Stimulated activated memory B cell treated with anti-CD40 and anti-IgM and Interleukin-4, amounts not matched to agents 10 μg/mL and 1 μg/mL and 100 μg/mL, for 72 hours (primary cell): ENCODE measurements around the gene NTNG1.

Experiments used
- ATAC-seq: fragments of 150-1000 bp; cut with Tn5 transposase; 2 replicates; pipeline ENCODE4 v1.10.0; 2021
- H3K27ac Mint-ChIP-seq: one replicate; pipeline ENCODE4 v1.8.0; 2022; ENCODE audit warnings: mild to moderate bottlenecking, mixed read lengths
- H3K27me3 Mint-ChIP-seq: one replicate; pipeline ENCODE4 v1.8.0; 2022; ENCODE audit warnings: mixed read lengths
- H3K36me3 Mint-ChIP-seq: one replicate; pipeline ENCODE4 v1.8.0; 2022; ENCODE audit warnings: mixed read lengths
- H3K4me1 Mint-ChIP-seq: one replicate; pipeline ENCODE4 v1.8.0; 2022; ENCODE audit warnings: mixed read lengths
- H3K4me3 Mint-ChIP-seq: one replicate; pipeline ENCODE4 v1.8.0; 2022; ENCODE audit warnings: mild to moderate bottlenecking, moderate library complexity, mixed read lengths
- H3K9me3 Mint-ChIP-seq: one replicate; pipeline ENCODE4 v1.8.0; 2022; ENCODE audit warnings: mixed read lengths

Gene NTNG1

DNA sequence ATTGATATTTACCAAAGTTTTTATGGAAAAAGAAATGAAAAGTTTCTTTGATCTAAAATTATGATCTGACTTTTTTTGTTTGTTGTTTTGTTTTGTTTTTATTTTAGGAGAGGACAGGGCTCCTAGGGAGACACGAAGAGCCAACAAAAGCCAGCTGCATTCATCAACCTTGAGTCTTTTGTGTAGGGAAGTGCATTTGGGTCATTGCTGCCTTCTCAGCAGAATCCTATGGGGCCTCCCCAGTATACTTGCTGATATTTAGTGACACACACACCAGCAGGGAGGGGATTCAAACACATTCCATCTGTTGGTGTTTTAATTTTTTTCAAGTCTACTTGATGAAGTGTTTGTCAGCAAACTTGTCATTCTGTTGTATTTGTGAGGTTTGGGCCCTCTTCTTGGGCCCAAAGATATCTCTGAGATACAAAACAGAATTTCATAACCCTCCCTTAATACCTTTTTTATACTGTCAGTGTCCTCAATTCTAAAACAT lies 203.5 kb downstream of the NTNG1 start:
- Mint-ChIP-seq H3K4me1 (no peaks in the 10 kb centered on the region), H3K4me3 (no peak overlapping the region), H3K27ac (no peak overlapping the region), H3K9me3 (no peaks in the 10 kb centered on the region), H3K36me3 (no peaks in the 10 kb centered on the region), H3K27me3 (no peaks in the 10 kb centered on the region)
- ATAC-seq: no peak

DNA sequence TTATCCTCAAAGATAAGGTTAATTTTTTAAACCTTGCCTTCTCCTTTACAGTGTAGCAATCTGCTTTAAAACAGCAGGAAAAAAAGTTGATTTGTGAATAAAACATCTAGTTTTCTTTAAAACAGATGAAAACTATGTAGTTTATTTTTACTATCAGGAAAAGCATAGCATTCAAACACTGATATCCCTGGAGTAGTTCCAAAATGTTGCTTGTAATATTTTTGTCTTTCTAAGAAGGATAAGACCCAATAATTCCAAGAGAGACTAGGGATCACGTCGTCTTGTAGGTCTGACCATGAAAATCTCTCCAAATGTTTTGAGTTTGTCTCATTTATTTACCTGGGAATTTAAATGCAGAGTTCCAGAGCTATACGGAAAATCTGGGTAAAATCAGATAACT lies 204.0 kb downstream of the NTNG1 start:
- no peaks in the 10 kb centered on the region for H3K36me3 Mint-ChIP-seq
- ATAC-seq: no peak
- H3K9me3 Mint-ChIP-seq: no peaks in the 10 kb centered on the region
- no peak overlapping the region for H3K4me3 Mint-ChIP-seq
- no peaks in the 10 kb centered on the region for H3K27me3 Mint-ChIP-seq
- H3K4me1 Mint-ChIP-seq: no peaks in the 10 kb centered on the region
- no peak overlapping the region for H3K27ac Mint-ChIP-seq

DNA sequence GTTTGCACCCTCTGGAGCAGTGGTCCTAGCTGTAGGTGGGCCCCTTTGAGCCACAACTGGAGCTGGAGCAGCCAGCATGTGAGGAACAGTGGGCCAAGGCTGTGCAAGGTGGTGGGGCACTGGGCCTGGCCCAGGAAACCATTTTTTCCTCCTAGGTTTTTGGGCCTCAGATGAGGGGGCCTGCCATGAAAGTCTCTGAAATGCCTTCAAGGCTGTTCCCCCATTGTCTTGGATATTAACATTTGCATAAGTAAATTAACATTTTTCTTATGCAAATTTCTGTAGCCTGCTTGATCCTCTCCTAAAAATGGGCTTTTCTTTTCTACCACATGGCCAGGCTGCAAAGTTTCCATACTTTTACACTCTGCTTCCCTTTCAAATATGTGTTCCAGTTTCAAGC lies 212.0 kb downstream of the NTNG1 start:
- Mint-ChIP-seq H3K4me1 (no peaks in the 10 kb centered on the region), H3K4me3 (no peak overlapping the region), H3K27me3 (no peaks in the 10 kb centered on the region), H3K27ac (no peak overlapping the region), H3K9me3 (peaks cover 12% of the 10 kb centered on the region), H3K36me3 (no peaks in the 10 kb centered on the region)
- no peak for ATAC-seq

DNA sequence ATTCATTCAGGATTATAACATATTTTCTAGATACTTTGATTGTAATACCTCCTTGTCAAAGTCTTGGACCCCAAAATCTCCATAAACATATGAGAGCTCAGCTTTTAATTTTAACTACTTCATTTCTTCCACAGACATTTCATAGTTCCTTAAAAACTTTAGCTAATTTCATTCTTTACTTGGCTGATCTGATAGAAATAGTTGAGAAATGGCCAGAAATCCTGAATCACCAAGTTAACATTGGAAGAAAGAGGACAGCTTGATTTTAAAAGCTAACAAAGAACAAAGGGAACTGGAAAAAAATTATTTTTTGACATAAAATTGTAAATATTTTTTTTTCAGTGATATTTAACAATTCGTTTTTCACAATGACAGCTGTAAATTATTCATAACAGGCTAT lies 216.5 kb downstream of the NTNG1 start:
- H3K9me3 Mint-ChIP-seq: peaks cover 7% of the 10 kb centered on the region

DNA sequence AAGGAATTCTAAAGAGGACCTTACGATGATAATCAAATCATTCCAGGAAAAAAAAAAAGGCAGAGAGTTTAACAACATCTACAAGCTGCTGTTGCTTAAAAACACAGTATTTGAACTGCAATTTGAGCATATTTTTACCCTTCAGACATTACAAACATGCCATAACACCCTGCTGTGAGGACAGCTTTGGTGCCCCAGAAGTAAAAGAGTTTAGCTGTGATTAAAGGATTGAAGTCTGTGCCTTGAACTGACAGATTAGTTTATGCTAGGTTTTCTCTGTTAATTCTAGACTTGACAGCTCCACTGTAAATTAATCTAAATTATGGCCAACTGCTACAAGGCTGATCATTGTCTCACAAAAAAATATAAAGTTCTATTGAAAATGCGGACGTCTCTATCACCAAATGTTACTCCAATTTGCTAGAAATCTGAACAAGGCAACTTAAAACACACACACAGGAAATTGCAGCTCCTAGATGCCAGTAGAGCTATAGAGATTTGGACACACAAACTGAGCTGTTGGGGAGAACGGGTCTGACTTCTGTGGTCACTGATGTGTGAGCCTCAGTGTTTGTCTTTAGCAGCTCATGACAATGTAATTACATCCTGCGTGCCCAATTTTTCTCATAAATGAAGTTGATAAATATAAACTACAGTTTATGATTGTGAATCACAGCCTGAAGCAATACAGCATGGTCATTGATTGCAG lies 217.9 kb downstream of the NTNG1 start:
- H3K36me3 Mint-ChIP-seq: no peaks in the 10 kb centered on the region
- peaks cover 41% of the 10 kb centered on the region for H3K4me1 Mint-ChIP-seq
- no peak for ATAC-seq
- peak overlapping the region; percentile 59 for H3K27ac Mint-ChIP-seq
- H3K4me3 Mint-ChIP-seq: peak overlapping the region; percentile 36
- no peaks in the 10 kb centered on the region for H3K27me3 Mint-ChIP-seq
- peaks cover 3% of the 10 kb centered on the region for H3K9me3 Mint-ChIP-seq

More for the DNA sequence above, 216.5 kb downstream of the NTNG1 start:
- no peaks in the 10 kb centered on the region for H3K27me3 Mint-ChIP-seq
- no peak for ATAC-seq
- H3K36me3 Mint-ChIP-seq: no peaks in the 10 kb centered on the region
- no peak overlapping the region for H3K4me3 Mint-ChIP-seq
- H3K4me1 Mint-ChIP-seq: peaks cover 38% of the 10 kb centered on the region
- no peak overlapping the region for H3K27ac Mint-ChIP-seq

DNA sequence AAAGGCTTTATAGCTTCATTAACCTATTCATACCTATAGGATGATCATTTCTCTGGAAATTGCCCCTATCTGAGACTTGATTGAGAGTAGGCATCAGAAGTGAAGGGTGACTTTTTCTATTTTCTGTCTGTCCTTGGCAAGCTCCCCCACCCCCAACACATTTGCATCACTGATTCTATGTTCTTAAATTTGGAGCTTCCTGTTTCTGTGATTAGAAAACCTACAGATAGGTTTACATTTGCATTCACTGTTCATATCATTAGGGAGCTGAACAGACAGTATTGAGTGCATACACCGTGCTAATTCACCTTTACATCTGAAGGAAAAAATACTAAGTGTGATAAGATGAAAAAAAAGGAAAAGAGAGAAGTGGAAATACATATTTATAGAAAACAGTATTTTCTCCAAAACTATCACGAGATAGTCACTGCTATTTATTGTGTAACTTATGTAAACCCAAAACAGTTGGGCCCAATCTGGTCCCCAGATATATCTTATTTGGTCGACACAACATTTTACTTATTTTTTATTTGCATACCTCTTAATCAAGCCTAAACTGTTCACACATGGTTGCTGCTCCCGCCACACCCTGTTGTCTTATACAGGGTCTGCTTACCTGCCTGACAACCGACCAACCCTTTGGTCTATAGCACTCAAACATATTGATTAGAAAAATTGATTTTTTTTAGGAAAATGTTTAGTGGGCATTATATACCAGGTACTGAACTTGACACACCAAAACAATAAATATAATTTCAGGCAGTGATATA lies 218.8 kb downstream of the NTNG1 start:
- no peaks in the 10 kb centered on the region for H3K27me3 Mint-ChIP-seq
- peak overlapping the region; percentile 59 for H3K27ac Mint-ChIP-seq
- peaks cover 1% of the 10 kb centered on the region for H3K9me3 Mint-ChIP-seq
- no peaks in the 10 kb centered on the region for H3K36me3 Mint-ChIP-seq
- H3K4me1 Mint-ChIP-seq: peaks cover 41% of the 10 kb centered on the region
- peak; percentile 70 for ATAC-seq
- peak overlapping the region; percentile 58 for H3K4me3 Mint-ChIP-seq

DNA sequence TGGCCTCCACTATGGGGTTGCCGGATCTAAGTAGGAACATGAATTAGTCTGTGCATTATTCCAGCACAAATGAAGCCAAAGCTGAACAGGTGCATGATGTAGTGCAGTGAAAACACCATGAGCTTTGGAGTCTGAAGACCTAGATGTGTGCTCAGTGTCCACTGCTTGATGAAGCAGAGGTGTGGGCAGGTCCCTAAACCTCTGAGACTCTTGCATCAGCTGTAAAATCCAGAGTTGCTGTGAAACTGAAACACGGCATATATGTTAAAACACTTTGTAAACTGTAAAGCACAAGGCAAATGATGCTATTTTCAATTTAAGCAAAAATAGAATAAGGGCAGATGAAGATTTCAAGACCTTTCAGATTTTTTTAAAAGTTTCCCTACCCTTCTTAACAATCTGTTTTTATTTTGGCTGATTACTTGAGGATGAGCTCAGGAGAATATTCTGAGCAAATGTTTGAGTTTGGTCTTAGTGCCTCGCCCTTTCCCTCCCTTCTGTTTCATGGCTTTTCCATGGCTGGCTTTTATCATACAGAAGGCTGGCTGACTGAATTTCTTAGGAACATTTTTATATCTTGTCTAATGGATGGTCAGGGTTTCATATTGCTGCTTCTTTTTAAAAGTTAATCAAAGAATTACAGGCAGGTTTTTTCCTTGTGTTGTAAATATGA lies 221.8 kb downstream of the NTNG1 start:
- Mint-ChIP-seq H3K27ac (no peak overlapping the region), H3K4me3 (no peak overlapping the region), H3K36me3 (no peaks in the 10 kb centered on the region), H3K9me3 (no peaks in the 10 kb centered on the region), H3K27me3 (no peaks in the 10 kb centered on the region), H3K4me1 (peaks cover 41% of the 10 kb centered on the region)
- ATAC-seq: no peak

DNA sequence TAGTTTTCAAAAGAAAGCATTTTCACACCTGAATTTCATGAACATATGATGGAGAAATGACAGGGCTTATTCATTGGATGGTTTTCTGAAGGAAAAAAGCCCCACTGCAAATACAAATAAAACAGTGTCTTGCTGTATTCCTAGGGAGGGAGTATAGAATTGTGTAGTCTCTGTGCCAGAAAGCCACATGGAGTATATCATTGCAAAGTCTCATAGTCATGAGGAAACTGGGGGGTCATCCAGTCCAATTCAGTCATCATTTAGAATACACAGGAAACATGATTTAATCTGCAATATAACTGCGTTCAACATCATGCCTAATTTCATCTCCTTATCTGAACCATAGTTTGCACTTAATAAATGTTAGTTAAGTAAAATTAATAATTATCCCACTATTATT lies 222.3 kb downstream of the NTNG1 start:
- Mint-ChIP-seq H3K27ac (no peak overlapping the region), H3K4me1 (peaks cover 40% of the 10 kb centered on the region), H3K27me3 (no peaks in the 10 kb centered on the region), H3K9me3 (no peaks in the 10 kb centered on the region), H3K36me3 (no peaks in the 10 kb centered on the region), H3K4me3 (no peak overlapping the region)
- no peak for ATAC-seq

DNA sequence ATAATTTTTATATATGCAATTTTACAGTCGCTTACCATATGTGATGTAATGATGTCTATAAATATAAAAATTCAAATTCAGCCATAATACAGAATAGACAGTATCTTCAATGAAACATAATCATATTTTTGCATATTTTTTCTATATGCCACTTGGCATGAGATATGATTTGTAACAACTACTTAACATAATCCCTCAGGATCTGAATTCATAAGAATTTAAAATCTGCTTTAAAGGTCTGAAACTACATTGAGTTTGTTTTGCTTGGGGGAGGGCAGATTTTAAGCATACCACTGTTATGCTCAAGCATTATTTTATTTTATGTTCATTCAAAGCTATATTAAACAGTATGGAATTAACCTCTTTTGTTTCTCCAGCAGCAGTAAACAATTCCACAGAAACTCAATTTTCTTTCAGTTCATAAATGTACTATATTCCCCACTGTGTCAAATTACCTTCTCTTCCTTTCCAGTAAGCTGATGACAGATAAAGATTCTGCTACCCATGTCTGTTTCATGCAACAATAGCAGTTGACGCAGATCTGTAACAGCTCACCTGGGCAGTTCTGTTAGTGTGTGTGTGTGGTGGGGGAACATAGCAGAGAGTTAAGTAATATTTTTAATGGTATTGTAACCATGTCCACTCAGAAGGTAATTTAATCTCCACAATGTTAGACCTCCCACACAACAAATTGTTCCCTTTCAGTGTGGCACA lies 224.8 kb downstream of the NTNG1 start:
- H3K27ac Mint-ChIP-seq: no peak overlapping the region
- H3K36me3 Mint-ChIP-seq: no peaks in the 10 kb centered on the region
- ATAC-seq: no peak
- no peaks in the 10 kb centered on the region for H3K27me3 Mint-ChIP-seq
- H3K4me1 Mint-ChIP-seq: peaks cover 15% of the 10 kb centered on the region
- no peak overlapping the region for H3K4me3 Mint-ChIP-seq
- H3K9me3 Mint-ChIP-seq: no peaks in the 10 kb centered on the region

DNA sequence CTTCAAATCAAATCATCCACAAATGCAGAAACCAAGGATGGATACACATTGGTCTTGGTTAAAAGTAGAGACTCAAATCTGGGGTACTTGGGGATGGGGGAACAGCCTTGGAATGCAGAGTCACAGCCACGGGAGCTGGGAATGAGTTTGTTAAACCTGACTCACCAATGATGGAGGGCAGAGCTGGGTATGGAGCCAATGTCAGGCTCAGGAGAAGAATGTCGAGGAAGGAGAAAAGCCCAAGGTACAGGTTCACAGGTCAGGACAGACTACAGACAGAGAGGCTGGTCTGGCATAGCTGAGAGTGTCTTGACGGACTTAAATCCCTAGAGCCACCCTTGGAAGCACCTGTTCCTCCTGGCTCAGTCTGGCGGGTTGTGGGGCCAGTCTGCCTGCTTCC lies 237.6 kb downstream of the NTNG1 start:
- H3K4me3 Mint-ChIP-seq: no peak overlapping the region
- H3K4me1 Mint-ChIP-seq: no peaks in the 10 kb centered on the region
- no peaks in the 10 kb centered on the region for H3K9me3 Mint-ChIP-seq
- no peak overlapping the region for H3K27ac Mint-ChIP-seq
- H3K36me3 Mint-ChIP-seq: no peaks in the 10 kb centered on the region
- no peak for ATAC-seq
- H3K27me3 Mint-ChIP-seq: no peaks in the 10 kb centered on the region

DNA sequence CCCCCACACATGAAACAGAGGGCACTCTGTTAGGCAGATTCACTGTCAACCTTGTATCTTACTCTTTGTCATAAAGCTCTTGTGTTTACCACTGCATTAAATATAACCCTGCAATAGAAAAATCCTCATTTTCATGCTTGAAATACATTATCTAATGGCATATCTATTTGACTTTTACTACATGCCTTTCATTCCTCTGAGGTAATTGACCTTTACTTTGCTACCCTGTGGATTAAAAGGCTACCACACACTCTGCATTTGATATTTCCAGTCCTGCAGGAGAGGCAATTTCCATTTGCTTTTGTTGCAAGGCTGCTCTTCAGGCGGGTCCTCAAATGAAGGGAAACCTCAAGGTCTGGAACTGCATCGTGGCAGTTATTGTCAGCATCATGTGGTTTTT lies 238.0 kb downstream of the NTNG1 start:
- Mint-ChIP-seq H3K27me3 (no peaks in the 10 kb centered on the region), H3K9me3 (no peaks in the 10 kb centered on the region), H3K27ac (no peak overlapping the region), H3K36me3 (no peaks in the 10 kb centered on the region), H3K4me3 (no peak overlapping the region), H3K4me1 (no peaks in the 10 kb centered on the region)
- ATAC-seq: no peak

DNA sequence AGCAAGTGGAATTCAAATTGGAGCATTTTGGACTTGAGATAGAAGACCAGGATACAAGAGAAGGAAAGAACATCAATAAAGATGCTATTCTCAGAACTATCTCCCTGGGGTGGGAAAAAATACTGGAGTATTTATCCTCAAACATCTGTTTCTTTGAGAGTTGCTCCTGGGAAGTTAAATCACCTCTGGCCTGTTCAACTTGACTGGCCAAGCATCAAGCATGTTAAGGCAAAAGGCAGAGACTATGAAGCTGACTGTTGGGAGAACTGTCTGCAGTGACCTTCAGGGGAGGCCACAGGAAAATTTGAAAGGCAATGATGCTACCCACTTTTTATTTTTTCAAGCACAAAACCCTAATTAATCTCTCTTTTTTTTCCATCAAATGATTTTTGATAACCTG lies 239.0 kb downstream of the NTNG1 start:
- no peak overlapping the region for H3K27ac Mint-ChIP-seq
- no peak overlapping the region for H3K4me3 Mint-ChIP-seq
- no peak for ATAC-seq
- no peaks in the 10 kb centered on the region for H3K4me1 Mint-ChIP-seq
- H3K27me3 Mint-ChIP-seq: no peaks in the 10 kb centered on the region
- no peaks in the 10 kb centered on the region for H3K36me3 Mint-ChIP-seq
- H3K9me3 Mint-ChIP-seq: no peaks in the 10 kb centered on the region

DNA sequence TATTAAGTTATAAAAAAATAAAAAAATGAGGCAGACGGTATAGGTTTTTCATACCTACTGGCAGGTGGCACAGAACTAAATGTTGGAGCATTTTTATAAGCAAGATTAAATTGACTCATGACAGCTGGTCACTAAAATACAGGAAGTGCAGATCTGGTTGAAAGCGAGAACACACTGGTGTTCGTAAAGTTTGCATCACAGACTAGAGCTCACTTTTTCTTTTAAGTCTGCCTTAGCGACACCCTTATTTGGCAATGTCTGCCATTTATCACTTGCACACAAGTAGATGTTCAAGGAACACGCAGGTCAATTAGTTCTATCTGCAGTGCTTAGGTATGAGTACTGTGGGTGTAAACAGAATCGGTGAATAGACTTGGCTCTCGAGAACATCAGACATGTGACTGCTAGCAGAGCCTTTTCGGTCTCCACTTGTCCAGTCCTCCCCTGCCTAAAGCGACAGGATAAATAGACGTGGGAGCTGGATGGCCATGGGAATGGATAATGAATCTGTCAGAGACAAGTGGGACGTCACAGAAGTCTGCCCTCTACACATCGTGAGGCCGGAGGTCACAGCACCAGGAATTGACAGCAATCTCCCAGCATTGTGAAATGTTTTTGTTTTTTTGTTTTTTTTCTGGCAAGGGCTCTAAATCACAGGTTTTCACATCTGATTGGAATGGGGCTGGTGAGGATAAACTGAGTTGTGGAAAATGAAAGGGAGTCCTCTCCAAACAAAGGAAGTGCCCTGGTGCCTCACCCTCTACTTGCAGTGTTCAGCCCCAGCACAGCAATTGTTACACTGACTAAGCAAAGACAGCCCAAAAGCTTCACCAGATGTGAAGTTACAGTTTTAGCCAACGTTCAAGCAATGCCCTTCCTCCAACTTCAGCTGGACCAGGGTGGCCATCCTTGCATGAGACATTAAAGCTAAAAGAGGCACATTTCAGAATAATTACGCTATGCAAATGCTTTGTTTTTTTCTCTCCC lies 248.9 kb downstream of the NTNG1 start:
- Mint-ChIP-seq H3K4me3 (peak overlapping the region; percentile 15), H3K27ac (no peak overlapping the region), H3K36me3 (peaks cover 14% of the 10 kb centered on the region), H3K27me3 (no peaks in the 10 kb centered on the region), H3K4me1 (no peaks in the 10 kb centered on the region), H3K9me3 (peaks cover 5% of the 10 kb centered on the region)
- no peak for ATAC-seq

DNA sequence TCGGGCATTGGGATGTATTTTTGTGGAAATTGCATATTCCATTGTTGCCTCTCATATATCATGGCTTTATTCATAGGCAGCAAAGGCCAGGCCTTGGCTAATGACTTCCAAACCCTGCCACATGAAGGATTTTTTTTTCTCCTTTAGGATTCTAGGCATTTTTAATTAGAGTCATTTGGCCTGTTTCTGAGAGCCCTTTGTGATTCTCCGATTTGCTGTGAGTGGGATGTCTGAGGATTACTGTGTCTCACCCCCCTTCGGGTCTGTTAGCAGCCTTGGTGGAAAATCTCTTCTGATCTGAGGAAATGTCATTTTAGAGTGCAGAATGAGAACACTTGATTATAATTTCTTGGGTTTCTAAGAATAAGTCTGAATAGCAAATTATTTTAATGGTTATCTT lies 253.5 kb downstream of the NTNG1 start:
- no peak for ATAC-seq
- H3K4me1 Mint-ChIP-seq: no peaks in the 10 kb centered on the region
- peaks cover 14% of the 10 kb centered on the region for H3K36me3 Mint-ChIP-seq
- peaks cover 5% of the 10 kb centered on the region for H3K9me3 Mint-ChIP-seq
- H3K27me3 Mint-ChIP-seq: no peaks in the 10 kb centered on the region
- no peak overlapping the region for H3K4me3 Mint-ChIP-seq
- H3K27ac Mint-ChIP-seq: no peak overlapping the region
